CD4-positive, alpha-beta T cell treated with Interferon alpha-2 for 1 hour (primary cell): ENCODE measurements around the gene ESYT3.
A peak's percentile ranks its signal among the peaks of the same experiment; 100 is the strongest.
"Not testable (repeated sequence)": the region's sequence is repeated elsewhere in the genome, so short reads cannot be mapped to it uniquely, and the experiment has no call there.

ENCODE experiments used
- DNase-seq, 2 donors: peaks; one replicate each; pipeline ENCODE4 v3.0.0-alpha.2; 2020 to 2022

ESYT3 gene

DNA sequence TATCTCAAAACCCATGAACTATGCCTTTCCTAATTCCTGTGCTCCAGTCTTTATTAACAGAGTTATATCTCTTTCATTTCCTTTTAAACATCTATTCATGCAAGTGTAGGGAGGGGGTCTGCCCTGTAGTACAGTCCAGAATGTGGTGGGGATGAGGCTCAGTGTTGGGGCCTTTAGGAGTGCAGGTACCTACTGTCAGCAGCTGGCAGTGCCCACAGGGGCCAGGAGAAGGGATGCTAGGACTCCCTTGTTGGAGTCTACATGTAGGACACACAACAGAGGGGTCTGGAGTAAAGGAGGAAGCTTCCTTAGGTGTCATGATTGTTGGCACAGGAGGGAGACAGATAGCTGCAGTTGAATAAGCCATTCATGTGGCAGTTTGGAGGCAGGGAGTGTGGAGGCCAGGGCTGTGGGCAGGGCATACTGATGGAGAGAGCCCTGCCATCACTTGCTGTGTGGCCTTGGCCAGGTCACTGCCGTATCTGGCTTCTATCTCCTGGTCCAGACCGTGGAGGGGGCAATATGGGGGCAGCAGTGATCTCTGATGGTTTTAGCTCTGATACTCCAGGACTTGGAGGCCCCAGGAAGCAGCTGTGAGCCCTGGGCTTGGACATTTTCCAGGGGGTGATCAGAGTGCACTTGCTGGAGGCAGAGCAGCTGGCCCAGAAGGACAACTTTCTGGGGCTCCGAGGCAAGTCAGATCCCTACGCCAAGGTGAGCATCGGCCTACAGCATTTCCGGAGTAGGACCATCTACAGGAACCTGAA is 29.5 kb downstream of the ESYT3 start:
- no peak for DNase-seq

DNA sequence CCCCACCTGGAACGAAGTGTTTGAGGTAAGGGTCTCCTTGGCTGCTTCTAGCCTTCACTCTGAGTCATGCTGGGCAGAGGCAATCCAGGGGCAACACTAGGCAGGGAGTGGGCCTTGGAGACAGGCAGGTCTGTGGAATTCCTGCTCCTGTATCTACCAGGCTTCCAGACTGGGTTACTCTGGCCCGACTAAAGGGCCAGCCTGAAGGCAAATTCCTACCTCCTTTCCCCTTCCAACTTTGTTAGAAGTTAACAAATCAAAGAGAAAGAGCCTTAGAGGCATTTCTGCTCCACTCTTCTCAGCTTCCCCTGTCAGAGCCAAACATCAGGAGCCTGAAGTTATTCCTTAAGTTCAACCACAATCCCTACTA is 30.1 kb downstream of the ESYT3 start:
- no peak for DNase-seq

DNA sequence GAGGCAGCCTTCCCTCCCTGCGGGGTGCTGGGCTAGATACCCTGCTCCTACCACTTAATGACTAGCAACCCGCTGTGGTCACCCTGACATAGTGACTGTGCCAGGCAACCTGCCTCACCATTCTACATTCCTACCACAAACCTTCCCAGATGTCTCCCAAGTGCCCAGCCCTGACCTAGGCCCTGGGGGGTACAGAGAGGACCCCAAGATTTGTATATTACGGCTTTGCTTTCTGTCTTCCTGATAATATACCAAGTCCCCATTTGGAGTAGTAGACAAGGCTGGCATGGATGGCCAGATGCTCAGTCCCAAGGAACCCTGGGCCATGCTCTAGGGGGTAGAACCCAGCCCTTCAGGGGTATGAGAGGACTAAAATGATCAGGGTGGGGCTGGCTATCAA is 31.0 kb downstream of the ESYT3 start:
- DNase-seq, result no peak

DNA sequence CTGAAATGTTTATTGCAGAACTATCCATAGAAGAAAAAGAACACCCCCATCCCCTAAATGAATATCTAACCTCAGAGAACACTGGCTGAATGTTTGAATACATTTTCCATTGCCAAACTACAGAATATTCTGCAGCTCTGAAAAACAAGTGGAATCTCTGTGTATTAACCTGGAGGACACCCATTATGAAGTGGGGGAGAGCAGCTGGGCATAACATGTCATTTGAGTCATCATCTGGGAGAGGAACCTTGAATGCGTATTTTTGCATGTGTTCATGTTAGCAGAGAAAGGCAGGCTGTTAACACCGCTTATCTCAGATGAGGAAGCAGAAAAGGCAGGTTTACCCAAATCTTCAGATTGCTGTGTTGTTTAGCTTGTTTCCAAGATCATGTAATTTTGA is 31.5 kb downstream of the ESYT3 start:
- no peak for DNase-seq

DNA sequence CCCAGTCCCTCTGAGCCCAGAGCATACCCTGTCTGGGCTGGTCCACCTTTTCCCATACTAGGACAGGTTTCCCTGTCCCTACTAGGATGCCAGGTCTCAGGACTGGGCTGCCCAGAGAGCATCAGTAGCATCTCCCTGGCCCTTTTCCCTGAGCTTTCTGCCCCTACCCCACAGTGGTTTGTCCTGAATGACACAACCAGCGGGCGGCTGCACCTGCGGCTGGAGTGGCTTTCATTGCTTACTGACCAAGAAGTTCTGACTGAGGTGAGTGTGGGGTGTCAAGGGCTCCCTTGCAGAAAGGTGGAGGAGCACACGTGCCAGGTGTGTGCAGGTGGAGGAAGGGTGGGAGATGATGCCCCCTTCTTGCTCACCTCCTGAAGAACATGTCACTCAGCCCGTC is 33.5 kb downstream of the ESYT3 start:
- DNase-seq, result no peak

DNA sequence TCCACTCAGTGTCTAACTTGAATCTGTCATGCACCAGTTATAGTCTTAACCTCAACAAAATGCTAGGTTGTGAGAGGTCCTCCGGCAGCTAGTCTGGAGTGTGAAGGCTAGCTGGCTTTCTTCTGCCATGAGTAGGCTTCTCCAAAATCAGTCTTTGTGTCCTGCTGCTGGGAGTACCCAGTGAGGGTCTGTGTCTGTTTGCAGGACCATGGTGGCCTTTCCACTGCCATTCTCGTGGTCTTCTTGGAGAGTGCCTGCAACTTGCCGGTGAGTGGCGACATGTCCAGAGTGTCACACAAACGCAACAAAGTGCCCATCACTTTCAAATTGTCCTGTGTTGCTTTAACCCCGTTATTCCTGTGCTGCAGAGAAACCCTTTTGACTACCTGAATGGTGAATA is 34.0 kb downstream of the ESYT3 start:
- DNase-seq, result no peak

DNA sequence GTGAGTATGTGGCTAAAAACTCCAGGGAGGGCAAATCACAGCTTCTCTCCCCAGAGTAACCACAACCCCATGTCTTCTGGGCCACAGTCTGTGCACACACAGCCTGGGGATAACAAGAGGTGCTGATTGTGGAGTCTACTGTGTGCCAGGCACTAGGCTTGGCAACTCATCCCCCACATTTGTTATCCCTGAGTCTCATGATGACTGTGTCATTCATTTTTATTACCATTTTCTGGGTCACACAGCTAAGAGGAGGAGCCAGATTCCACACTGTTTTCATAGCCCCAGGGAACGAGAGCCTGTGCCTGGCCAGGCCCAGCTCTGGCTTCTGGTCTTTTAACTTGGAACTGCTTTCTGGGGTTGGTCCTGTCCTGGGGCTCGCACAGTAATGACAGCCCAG is 34.5 kb downstream of the ESYT3 start:
- no peak for DNase-seq

DNA sequence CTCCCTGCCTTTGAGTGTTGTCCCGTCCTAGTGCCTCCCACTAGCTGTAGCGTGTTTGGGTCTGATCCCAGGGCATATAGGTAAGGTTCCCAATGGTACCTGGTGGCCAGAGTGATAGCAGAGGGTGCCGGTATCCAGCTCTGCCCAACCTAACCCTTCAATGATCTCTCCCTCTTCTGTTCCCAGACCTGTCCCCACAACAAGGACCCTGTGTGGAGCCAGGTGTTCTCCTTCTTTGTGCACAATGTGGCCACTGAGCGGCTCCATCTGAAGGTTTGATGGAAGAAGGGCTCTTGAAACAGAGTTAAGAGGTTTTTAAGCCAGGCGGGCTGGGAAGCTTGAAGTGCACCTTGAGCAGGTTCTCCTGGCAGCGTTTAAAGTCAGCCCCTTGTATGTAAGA is 35.5 kb downstream of the ESYT3 start:
- no peak for DNase-seq

DNA sequence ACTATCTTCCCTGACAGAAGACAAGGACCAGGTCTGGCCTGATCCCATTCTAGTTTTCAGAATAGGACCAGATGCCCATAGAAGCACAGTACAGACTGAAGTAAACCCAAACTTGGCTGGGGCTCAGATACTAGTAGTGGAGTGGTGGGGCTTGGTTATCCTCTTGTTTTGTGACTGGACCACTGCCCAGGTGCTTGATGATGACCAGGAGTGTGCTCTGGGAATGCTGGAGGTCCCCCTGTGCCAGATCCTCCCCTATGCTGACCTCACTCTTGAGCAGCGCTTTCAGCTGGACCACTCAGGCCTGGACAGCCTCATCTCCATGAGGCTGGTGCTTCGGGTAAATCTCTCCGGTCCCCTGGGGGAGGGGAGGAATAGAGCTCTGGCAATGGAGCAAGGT is 36.3 kb downstream of the ESYT3 start:
- no peak for DNase-seq

DNA sequence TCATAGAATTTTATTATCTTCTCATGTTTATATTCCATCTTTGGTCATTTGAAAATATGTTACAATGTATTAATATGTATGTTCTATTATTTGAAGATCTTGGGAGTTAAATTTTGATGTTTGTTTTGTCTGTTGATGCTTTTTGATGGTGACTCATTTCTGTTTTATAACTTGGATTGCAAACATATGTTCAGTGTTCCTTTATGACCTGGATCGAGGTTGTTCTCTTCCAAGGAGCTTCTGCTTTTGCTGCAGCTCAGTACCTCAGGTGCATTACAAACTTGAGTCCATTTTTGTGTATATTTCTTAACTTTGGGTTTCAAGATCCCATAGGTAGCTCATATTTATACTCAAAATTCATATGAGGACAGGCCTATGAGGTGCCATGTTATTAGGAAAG is 37.1 kb downstream of the ESYT3 start:
- DNase-seq, result no peak

DNA sequence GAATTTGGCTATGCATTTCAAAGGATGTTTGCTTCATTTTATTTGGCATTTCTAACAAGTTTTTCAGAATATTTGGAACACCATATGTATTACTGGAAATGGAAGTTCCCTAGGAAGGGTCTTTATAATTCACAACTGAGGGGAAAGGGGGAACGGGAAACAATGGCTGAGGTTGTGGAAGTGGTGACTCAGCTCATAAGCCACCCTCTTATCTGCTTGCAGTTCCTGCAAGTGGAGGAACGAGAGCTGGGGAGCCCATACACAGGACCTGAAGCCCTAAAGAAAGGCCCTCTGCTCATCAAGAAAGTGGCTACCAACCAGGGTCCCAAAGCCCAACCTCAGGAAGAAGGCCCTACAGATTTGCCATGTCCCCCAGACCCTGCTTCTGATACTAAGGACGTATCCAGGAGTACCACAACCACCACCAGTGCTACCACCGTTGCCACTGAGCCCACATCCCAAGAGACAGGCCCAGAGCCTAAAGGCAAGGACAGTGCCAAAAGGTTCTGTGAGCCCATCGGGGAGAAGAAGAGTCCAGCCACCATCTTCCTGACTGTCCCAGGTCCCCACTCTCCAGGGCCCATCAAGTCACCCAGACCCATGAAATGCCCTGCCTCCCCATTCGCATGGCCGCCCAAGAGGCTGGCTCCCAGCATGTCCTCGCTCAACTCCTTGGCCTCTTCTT is 37.9 kb downstream of the ESYT3 start:
- no peak for DNase-seq

DNA sequence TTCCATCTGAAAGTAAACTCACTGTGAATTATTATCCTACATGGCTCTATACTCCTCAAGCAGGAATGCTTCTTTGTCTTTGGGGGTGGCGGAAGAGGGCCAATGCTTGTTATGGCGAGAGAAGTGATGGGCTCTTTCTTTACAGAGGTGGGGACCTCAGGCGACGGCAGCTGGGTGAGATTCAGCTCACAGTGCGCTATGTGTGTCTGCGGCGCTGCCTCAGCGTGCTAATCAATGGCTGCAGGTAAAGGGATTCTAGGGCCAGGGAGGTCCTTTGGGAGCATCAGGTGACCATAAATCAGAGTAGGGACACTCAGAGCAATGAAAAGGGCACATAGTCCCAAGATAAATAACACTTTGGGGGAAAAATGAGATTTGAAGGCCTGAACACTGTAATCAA is 39.0 kb downstream of the ESYT3 start:
- DNase-seq, result no peak

DNA sequence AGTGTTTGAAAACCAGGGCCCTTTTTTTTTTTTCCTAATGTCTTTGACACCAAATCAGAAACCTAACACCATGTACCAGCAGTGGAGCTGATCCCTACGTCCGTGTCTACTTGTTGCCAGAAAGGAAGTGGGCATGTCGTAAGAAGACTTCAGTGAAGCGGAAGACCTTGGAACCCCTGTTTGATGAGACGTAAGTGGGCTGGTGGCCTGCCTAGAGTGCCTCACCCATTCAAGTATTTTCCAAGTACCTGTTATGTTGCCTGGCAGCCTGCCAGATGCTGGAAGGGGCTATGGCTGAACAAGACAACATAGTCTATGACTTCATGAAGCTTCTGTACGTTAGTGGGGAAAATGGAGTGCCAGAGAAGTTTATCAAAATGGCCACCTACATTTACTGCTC is 39.7 kb downstream of the ESYT3 start:
- no peak for DNase-seq

DNA sequence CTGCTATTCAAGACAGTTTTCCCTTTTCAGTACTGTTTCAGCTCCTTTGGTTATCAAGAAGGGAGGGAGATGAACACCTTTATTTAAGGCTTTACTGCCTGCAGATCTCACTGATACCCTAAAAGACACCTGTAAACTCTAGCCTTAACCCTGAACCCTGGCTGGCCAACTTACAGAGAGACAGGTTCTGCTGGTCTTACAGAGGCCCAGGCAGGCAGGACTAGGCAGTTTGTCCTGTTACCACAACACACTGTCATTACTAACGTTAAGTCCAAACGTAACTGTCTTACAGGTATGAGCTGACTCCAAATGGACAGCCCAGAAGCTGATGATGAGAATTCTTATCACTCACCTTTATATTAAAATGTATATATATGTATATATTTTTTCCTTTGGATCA is 42.1 kb downstream of the ESYT3 start:
- DNase-seq, result no peak

DNA sequence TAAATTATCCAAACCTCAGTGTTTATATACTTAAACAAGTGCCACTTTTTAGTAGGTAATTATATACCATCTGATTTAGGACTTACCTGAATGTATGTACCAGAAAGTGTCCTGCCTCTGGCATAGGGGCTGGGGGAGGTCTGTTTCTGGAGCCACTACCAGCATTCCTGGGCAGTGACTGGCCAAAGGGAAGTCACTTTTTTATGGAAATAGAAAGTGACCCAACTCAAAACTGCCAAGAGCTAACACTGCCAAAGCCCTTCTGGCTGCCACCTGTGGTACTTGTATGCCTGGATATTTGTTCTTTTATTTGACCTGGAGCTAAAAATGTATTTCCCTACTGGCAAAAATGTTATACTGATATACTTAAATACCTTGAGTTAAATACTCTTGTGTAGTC is 42.7 kb downstream of the ESYT3 start:
- DNase-seq, result no peak

DNA sequence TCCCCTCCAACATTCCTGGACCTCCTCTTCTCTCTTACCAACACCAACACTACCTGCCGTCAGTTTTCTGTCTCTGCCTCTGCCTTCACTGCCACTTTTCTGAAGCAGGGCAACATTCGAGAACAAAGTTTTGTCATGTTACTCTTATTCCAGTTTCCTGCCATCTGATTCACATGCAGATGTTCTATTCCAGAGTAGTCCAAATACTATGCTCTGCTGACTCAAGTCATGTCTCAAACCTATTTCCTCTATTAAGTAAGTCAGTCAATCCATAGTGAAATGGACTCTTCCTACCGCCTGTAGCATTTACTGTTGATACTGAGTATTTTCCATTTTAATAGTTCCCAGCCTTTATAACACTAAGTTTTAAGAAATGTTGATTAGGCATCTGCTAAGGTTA is 43.4 kb downstream of the ESYT3 start:
- DNase-seq, result no peak

DNA sequence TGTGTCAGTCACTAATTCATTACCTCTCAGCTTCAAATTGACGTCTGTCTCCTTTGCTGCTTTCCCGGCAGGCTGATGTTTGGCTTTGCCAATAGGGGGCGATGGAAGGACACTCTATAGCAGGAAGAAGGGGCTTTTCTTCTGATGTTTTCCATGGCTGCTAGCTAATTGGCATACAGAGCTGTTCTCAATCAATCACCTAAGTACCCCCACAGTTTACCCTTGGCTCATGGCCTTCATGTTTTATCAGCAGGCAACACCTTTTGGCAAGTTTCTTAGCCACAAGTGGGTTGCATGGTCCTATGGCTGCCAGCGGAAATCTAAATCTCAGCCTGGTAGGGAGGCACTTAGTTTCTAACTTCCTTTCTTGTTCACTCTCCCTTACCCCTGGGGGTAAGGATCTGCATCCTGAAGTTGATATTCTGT is 45.0 kb downstream of the ESYT3 start:
- DNase-seq, result peak in 1 of 2 donors; percentile 33

DNA sequence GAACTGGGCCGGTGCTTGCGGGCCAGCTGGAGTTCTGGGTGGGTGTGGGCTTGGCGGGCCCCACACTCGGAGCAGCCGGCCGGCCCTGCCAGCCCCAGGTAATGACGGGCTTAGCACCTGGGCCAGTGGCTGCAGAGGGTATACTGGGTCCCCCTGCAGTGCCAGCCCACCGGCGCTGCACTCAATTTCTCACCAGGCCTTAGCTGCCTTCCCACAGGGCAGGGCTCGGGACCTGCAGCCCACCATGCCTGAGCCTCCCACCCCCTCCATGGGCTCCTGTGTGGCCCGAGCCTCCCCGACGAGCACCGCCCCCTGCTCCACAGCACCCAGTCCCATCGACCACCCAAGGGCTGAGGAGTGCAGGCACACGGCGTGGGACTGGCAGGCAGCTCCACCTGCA is 50.3 kb downstream of the ESYT3 start:
- DNase-seq, result not testable (repeated sequence)

DNA sequence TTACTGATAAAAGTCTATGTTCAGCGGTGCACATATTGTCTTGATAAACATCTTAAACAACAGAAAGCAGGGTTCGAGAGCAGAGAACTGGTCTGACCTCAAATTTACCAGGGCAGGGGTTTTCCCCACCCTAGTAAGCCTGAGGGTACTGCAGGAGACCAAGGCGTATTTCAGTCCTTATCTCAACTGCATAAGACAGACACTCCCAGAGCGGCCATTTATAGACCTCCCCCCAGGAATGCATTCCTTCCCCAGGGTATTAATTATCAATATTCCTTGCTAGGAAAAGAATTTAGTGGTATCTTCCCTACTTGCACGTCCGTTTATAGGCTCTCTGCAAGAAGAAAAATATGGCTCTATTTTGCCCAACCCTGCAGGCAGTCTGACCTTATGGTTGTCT is 52.2 kb downstream of the ESYT3 start:
- DNase-seq, result not testable (repeated sequence)

DNA sequence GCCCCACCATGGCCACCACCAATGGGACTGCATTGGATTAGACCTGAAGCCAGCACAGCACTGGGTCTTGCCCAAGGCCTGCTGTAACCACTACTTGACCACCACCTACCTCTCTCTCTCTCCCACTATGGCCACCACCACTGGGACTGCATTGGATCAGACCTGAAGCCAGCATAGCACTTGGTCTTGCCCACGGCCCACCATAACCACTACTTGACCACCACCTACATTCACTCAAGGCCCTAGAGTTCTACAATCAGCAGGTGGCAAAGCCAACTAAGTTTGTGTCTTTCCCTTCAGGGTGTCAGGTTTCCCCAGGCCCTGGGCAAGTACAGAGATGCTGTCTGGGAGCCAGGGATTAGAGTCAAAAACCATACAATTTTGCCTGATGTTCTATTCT is 57.6 kb downstream of the ESYT3 start:
- DNase-seq, result no peak

DNA sequence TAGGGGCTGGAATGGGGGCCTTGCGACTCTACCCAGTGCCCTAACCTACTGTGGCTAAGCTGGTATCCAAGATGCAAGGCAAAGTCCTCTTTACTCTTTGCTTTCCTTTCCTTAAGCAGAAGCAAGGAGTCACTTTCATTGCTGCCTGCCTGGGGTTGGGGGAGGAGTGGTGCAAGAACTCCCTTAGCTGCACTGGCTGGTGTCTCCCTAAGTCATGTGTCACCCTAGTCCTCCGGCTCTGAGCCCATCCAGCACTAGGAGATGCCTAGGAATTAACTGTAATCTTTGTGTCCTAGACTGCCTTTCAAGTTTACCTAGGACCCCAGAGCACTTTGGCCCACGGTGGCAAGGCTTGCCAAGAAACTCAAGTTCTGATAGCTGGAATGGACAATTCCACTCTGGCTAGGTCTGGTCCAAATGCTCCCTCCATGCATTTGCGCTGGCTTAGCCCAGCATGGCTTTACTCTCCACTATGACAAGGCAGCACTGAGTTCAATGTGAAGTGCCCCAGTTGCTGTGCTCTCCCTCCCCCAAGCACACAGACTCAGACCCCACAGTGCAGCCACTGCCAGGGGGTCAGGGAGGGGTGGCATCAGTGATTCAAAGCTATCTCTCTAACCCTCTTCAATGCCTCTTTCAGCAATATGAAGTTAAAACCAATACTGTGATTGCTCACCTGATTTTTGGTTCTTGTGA is 58.7 kb downstream of the ESYT3 start:
- no peak for DNase-seq

DNA sequence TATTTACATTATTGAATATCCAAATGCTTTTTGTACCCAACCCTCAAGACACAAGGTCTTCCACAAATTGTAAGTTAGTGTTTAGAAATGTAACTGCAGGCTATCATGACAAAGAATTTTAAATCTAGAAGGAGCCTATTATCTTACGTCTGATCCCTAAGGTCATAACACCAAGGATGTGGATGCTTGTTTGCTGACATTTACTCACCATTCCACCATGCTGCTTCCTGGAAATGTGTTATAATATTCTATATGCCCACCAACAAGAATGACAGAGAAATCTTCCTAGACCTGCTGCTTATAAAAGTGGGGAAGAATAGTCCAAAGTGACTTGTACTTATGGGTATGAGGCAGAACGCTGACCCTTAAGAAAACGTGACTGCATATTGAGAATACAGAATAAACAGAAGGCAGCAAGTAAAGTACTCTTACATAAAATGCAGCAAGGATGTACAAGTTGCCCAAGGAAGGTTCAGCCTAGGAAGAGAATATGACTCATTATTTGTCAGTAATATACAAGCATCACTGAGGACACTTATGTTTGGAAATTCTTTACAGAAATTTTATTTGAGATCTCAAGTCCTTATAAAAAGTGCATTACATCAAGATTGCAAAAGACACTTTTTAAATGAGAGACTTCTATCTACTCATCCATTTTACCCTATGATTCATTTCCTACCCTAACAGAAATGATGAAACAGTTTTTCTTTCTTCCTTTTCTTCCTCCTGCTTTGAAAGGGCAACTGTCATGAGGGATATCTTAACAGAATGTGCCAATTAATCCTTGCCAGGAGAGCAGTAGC is 59.6 kb downstream of the ESYT3 start:
- no peak for DNase-seq

DNA sequence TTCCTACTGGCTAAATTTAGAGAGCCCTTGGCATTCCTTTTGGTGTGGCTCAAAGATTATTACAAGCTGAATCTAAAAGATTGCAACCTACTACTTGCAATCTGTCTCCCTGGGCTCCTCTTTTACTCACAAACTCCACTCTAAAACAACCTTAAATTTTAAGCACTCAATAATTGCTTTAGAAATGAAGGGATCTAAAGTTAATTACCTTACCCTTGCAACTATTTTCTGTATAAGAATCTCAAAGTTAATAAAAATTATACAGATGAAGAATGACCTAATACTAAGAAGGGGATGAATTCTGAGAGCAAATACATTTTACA is 60.2 kb downstream of the ESYT3 start:
- no peak for DNase-seq

DNA sequence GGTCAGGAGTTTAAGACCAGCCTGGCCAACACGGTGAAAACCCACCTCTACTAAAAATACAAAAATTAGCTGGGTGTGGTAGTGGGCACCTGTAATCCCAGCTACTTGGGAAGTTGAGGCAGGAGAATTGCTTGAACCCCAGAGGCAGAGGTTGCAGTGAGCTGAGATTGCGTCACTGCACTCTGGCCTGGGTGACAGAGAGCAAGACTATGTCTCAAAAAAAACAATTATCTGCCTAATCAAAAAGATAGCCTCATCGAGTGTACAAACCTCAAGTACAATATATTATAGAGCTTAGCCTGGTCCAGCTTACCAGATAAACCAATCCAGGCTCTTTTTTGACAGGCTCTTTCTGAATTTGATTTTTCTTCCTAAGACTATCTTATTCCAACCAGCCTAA is 61.2 kb downstream of the ESYT3 start:
- DNase-seq, result not testable (repeated sequence)
